Activated effector memory CD4-positive, alpha-beta T cell treated with anti-CD3 and anti-CD28 coated beads, Interleukin-2, amount 50 U/mL, for 16 hours (primary cell): Measurements from ENCODE around the gene LGALSL.

Experiments used
- DNase-seq: peaks from one replicate; pipeline ENCODE4 v3.0.0-alpha.2; 2020

LGALSL gene

DNA sequence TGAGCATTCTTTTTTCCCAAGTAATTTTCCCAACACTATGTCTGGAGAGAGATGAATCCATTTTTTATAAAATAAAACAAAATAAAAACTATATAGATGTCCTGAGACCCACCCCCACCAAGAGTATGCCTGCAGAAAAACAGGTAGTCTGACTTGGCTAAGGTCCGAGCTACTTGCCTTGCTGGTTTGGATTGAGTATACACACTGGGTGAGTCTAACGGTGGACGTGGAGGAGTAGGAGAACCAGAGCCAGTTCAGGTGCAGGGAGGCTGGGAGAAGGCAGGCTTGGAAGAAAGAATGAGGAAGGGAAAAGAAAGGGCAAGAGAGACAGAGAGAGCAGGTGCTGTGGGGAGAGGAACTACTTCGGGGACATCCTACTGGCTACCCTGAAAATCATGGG, 48.9 kb downstream of the LGALSL start:
- DNase-seq: no peak

DNA sequence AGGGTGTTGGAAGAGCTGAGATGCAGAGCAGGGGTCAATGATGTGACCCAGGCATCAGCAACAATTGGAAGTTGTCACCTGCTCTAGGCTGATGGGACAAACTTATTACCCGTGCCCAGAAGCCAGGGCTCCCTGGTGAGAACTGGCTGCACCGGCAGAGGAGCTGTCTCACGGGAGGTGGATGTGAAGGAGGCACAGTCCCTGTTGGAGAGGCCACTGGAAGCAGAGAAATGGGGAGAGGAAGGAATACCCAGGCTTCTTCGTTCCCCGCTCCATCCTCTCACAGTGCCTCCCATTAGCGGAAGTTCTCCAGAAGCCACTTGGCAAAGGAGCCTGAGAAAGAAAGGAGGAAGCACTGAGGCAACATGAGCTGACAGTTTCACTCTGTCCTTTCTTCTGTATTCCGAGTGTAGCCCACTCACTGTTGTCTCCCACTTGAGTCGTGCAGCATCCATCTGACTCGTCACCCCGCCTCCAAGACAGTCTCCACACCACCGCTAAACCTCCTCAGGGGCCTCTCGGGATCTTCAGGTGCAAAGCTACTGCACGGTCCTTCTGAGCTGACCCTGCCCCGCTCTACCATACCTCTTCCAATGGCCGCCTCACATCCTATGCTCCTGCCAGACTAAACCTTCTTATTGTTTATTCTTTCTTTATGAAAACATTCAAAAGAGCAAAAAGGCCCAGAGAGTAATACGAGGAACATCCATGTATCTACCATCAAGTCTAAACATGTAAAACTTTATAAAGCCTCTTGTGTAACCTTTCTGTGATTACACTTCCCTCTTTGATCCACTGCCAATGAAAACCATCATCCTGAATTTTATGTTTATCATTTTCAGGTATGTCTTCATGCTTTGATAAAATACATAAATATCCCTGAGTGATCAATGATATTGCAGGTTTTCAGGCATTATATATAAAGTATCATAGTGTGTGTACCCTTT, 51.1 kb downstream of the LGALSL start:
- DNase-seq: no peak

DNA sequence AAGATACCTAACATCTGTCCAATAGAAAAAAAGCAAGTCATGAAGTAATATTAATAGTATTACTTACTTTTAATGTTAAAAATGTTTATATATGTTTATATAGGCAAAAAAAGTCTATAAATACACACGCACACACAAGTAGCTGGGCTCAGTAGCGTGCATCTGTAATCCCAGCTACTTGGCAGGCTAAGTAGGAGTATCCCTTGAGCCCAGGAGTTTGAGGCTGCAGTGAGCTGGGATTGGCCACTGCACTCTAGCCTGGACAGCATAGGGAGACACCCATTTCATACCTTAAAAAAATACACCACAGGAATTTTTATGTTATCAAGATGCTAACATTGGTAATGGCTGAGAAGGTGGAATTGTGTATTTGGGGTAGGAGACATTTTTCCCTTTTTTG, 52.7 kb downstream of the LGALSL start:
- no peak for DNase-seq
